ENCODE measurements around the gene NHERF2.

NHERF2 gene

DNA sequence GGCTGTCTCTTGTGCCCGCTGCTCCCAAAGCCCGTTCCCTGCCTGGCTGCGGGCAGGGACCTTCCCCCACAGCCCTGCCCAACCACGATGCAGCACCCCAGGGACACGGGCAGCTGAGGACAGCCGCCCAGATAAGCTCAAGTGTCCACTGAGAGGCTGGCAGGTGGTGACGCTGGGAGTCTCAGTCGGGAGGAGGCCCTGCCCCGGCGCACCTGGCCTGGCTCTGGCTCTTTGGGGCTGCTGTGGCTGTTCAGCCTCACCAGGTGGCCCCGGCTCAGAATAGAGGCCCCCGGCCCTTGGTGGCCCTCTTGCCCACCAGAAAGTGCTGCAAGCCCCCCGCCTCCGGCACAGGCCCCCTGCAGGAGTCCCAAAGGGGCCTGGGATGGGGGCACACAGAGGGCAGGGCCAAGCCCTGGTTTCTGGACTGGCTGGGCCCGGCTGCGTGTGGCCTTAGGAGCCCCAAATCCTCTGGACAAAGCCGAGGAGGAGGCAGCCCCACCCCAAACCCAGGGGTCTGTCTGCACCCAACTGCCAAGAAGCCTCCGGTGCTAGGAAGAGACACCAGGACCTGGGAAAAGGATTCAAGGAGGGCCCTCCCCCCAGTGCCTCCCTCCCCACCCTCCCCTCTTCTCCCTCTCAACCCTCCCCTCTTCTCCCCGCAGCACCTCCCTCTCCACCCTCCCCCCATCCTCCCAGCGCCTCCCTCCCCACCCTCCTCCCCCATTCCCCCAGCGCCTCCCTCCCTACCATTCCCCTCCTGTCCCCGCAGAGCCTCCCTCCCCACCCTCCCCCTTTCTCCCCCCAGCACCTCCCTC is 15.7 kb downstream of the NHERF2 start:
- DNase-seq = no peak

GRCh38 chr16:2042986-2043666 is 16.4 kb downstream of the NHERF2 start:
- DNase-seq = no peak

- no peak for DNase-seq
Observed at GRCh38 chr16:2043667-2044451, 17.2 kb downstream of the NHERF2 start.

DNA sequence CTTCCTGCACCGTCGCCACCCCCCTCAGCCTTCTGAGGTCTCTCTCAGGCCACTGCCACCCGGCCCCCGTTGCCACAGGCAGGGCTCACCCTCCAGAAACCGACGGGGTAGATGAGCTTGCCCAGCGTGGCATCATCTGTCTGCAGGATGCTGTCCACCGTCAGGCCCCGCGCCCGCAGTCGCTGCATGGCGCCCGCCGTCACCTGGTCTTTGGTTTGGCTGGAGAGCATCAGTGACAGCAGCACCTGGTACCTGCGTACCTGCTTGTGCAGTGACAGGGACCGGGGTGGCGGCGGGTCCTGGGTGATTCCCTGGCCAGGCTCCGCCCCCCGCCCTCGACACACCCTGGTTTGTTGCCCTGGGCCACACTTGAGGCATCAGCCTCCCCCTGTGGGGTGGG is 17.8 kb downstream of the NHERF2 start:
- DNase-seq = no peak

GRCh38 chr16:2045965-2046892 is 19.5 kb downstream of the NHERF2 start:
- DNase-seq = no peak

GRCh38 chr16:2046893-2047329 is 20.2 kb downstream of the NHERF2 start:
- no peak for DNase-seq

DNA sequence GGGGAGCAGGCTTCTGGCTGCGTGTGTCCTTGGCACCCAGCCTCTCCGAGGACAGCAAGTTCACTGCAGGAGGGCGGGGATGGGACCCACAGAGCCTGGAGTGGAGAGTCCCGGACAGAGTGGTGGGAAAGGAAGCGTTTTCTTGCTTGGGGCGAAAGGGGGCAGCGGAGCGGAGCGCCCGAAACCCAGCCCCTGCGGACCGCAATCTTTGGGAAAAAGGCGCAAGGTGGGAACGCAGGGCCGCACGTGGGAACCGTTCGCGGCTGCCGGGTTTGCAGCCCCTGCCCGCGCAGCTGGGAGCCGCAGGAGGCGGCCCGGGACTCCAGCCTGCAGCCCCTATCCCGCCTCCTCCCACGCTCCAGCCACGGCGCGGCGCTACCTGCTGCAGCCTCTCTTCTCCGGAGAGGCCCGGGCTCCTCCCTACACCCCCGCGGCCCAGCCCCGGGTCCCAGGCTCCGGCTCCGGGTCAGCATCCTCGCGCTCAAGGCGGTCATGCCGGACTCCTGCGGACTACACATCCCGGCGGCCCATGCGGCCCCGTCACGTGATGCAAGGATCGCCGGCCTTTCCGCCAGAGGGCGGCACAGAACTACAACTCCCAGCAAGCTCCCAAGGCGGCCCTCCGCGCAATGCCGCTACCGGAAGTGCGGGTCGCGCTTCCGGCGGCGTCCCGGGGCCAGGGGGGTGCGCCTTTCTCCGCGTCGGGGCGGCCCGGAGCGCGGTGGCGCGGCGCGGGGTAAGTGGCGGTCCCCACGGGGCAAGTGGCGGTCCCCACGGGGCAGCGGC is 20.8 kb downstream of the NHERF2 start, which contains the start of the genes NTHL1 and TSC2:
NTHL1 (minus strand) TSS at position 505 of the 786 bp plus-strand sequence; CDS start at position 494, 11 bp downstream.
TSC2 (plus strand) TSS at position 656 of the 786 bp plus-strand sequence. CDS start 631 bp downstream, outside the sequence.
- DNase-seq = peak; percentile 97

DNA sequence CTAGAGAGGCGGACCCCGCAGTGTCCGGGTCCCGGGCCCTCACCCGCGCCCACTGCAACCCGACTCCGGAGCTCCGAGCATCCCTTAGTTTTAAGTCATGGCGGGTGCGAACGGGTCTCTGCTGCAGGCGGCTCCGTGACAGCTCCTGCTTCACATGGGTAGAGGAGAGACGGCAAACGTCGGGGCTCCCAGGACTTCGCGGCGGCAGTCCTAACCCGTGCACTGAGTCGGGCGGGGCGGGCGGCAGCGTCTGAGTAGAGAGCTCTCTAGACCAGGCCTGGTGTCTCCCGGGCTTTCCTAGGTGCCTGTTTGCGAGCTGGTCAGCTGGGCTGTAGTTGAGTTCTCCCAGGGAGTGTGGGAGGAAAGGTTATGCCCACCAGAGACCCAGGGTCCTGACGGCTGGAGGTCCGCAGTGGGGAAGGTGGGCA is 21.4 kb downstream of the NHERF2 start:
- DNase-seq = no peak

- DNase-seq = no peak
Observed at GRCh38 chr16:2053211-2053610, 26.5 kb downstream of the NHERF2 start.

GRCh38 chr16:2053897-2054296 is 27.2 kb downstream of the NHERF2 start:
- no peak for DNase-seq

DNA sequence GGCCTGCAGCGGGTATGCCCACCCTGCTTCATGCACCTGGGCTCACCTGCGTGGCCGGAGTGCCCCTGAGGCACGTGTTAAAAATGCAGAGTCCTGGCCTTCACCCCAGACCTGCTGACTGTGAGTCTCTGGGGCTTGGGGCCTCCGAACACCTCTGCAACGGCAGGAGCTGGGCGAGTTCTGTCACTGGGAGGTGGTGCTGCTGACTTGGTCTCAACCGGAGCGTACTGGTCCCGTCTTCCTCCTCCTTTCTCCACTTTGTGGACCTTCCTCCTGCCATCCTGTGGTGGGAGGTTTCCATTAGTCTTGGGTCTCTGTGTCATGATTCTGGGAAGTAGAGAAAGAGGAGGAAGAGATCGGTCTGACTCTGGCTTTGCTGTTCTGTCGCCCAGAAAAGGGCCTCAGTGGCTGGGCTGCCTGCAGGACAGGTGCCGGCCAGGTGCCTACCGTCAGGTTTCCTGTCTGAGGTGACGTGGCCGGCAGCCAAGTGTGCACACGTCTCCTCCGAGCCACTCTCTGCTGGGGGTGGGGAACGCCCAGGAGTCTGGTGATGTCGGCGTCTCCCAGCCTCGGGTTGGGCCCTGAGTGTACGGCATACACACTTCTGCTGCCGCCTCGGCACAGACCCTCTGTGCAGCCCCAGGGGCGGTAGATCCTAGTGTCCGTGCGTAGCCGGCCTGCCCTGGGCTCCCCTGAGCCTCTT is 28.0 kb downstream of the NHERF2 start:
- DNase-seq = no peak

DNA sequence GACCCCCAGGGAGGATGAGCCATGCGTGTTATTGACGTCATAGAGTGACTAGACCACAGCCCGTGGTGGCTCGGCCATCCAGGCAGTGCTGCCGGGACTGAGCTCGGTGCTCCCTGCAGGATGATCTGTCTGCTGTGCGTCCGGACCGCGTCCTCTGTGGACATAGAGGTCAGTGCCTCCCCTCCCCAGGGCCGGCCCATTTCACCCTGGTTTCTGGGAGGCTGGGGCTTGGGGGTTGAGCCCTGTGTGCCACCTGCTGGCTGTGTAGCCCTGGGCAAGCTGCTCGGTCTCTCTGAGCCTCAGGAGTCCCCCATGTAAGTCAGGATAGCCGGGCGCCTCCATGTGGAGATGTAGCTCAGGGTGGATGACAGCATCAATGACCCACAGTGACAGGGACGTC is 29.4 kb downstream of the NHERF2 start:
- DNase-seq = no peak

DNA sequence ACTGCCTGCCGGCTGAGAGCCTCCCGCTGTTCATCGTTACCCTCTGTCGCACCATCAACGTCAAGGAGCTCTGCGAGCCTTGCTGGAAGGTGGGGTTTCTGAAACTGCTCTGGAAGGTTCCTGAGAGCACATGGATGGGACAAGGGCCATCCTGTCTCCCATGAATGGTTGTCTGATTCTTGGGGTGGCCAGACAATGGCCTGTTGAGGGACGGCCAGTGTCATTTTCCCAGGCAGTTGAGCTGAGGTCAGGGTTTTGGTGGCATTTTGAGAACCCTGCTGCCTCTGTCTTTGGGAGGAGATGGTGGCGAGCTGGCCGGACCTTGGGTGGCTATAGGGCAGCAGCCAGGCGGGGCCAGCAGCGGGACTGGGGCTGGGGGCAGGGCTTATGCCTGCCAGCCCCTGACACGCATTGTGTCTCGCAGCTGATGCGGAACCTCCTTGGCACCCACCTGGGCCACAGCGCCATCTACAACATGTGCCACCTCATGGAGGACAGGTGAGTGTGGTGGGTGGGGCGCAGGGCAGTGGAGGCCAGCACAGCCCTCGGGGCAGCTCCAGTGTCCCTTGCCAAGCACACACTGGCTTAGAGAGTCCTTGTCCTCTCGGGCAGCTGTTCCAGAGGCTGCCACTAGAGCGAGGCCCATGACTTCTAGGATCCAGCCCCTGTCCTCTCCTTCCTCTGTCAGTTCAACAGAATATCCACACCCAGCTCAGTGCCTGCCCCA is 30.1 kb downstream of the NHERF2 start:
- DNase-seq = no peak

GRCh38 chr16:2057438-2057837 is 30.7 kb downstream of the NHERF2 start:
- no peak for DNase-seq

DNA sequence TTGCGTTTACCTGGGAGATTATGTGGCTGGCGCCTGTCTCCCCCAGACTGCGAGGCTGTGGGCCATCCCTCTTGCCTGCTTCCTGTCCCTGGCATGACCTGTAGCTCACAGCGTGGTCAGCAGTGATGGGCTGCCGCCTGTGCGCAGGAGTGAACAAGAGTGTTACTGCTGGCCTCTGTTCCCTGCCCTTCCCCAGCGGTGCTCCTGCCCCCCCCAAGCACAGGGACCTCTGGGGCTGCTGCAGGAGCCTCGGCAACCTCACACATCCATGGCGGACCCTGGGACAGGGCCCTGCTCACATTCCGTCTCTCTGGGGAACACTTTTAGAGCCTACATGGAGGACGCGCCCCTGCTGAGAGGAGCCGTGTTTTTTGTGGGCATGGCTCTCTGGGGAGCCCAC is 31.7 kb downstream of the NHERF2 start:
- DNase-seq = no peak

- DNase-seq = no peak
Observed at GRCh38 chr16:2058872-2059271, 32.2 kb downstream of the NHERF2 start.

- no peak for DNase-seq
Observed at GRCh38 chr16:2060346-2060745, 33.6 kb downstream of the NHERF2 start.

GRCh38 chr16:2061023-2061422 is 34.3 kb downstream of the NHERF2 start:
- DNase-seq = no peak

DNA sequence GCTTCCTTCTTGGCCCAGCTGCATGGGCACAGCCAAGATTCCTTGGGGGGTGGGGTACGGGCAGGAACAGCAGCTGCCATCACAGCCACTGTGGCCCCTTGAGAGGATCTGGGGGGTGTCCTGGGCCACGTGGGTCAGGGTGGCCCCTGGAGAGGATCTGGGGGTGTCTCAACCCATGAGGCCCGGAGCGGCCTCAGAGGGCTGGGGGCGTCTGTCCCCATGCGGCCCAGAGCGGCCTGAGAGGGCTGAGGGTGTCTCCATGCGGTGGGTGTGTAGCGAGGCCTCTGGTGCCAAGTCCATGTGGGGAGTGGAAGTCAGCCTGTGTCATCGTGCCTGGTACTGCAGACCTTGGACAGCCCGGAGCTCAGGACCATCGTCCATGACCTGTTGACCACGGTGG is 34.8 kb downstream of the NHERF2 start:
- DNase-seq = no peak

- no peak for DNase-seq
Observed at GRCh38 chr16:2062801-2063200, 36.1 kb downstream of the NHERF2 start.
